Measurements from ENCODE around the gene TNRC18. TPM values are rescaled to one million over a fixed set of nuclear protein-coding genes. Genes with fewer than 3 reads are reported as not detected.

Gene TNRC18
- total and polyA plus RNA-seq, 2 of the 8 experiments (the other 6 are each of a cell fraction or from before 2014, with no cell fraction given) = 1.7 to 8.6 TPM

DNA sequence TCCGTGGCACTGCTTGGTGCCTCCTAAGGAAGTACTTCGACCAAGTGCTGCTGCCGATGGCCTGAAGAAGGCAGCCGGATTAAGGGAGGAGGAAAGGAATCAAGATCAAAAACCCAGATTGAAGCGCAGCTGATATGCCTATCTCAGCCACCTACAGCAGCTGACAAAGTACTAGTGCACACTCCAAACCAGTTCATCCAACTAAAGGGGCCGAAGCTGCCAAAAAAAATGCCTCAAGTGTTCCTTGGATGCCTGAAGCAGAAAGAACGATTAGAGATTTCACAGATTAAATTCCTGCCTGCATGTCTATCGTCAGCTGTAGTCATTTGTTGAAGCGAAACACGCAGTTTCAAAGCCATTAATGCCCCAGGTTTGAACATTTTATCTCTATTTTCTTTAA lies 65.7 kb downstream of the TNRC18 start:
- CTCF ChIA-PET (ENCODE audit: partially characterized antibody) = interaction anchor here (1.4 to 11.0 kb wide), 4 partner anchors 7 to 120 kb away, joined by 4 to 73 read pairs (median 8); no protein-coding TSS in a partner anchor
- POLR2A ChIA-PET (ENCODE audit: partially characterized antibody) = interaction anchor here (0.9 to 1.9 kb wide), 6 partner anchors 18 to 117 kb away, joined by 3 to 6 read pairs (median 3); no protein-coding TSS in a partner anchor
- H2AFZ ChIP-seq (ENCODE audit: low read length) = no peak overlapping the region
- no peak overlapping the region for H2BK15ac ChIP-seq (ENCODE audit: low read length)
- H3K79me2 ChIP-seq (ENCODE audit: control insufficient read depth in 1 of 2, insufficient read depth in 2 of 2, low read length in 2 of 2) = no peaks in the 10 kb centered on the region
- WGBS, 2 experiments (ENCODE audit: extremely low coverage in 1 of 2, insufficient coverage in 1 of 2, insufficient read length in 1 of 2, insufficient replicate concordance in 2 of 2, low coverage in 1 of 2, low lambda C conversion rate in 2 of 2, missing lambda C conversion rate in 1 of 2) = 83% methylated on average over 10 of the region's 10 CpGs; no CpG with 5 or more reads in 1 of the 2 experiments
- H3K4ac ChIP-seq (replicated peaks; ENCODE audit: insufficient read length, low read depth, low read length) = no peak overlapping the region
- peaks cover 0 to 5% (median 2%) of the 10 kb centered on the region in 4 experiments; a peak in 5 of 7 replicates for H3K27me3 ChIP-seq (replicated peaks in 1 of 4; ENCODE audit: control insufficient read depth in 3 of 4, extremely low read depth in 1 of 4, insufficient read depth in 3 of 4, low read length in 3 of 4)
- H2BK5ac ChIP-seq (ENCODE audit: low read depth, low read length) = no peak overlapping the region
- DNase-seq (ENCODE audit: low read depth in 1 of 2, low spot score in 2 of 2) = no peak
- no peak overlapping the region for H2BK12ac ChIP-seq (ENCODE audit: low read depth, low read length)
- H3K56ac ChIP-seq (replicated peaks; ENCODE audit: insufficient read length, low read depth, low read length) = no peak overlapping the region
- H4K20me1 ChIP-seq (replicated peaks in 1 of 2; ENCODE audit: control insufficient read depth in 1 of 2, insufficient read depth in 2 of 2, low read length in 2 of 2) = peaks cover 0 to 5% of the 10 kb centered on the region in 2 experiments
- no peak overlapping the region for H2AK5ac ChIP-seq (ENCODE audit: low read depth, low read length)
- H3K23me2 ChIP-seq (ENCODE audit: low read depth, low read length) = no peaks in the 10 kb centered on the region
- H3K27ac ChIP-seq (ENCODE audit: low read depth, low read length) = no peak overlapping the region
- no peak overlapping the region for H4K91ac ChIP-seq (replicated peaks; ENCODE audit: insufficient read length, low read length)
- no peak overlapping the region for H4K8ac ChIP-seq (ENCODE audit: extremely low read depth, insufficient read depth, low read length)
- no peak overlapping the region for H3K18ac ChIP-seq (ENCODE audit: extremely low read depth, low read length)
- no peak overlapping the region for H3K4me3 ChIP-seq (ENCODE audit: extremely low read depth in 1 of 4, insufficient read depth in 2 of 4, low read depth in 3 of 4, low read length in 4 of 4)
- H2BK20ac ChIP-seq (ENCODE audit: low read length) = no peak overlapping the region
- H3K9ac ChIP-seq (replicated peaks in 1 of 4; ENCODE audit: extremely low read depth in 1 of 4, low read depth in 3 of 4, low read length in 3 of 4) = no peak overlapping the region
- H3K4me2 ChIP-seq (ENCODE audit: insufficient read depth in 1 of 2, low read depth in 2 of 2, low read length in 2 of 2) = no peak overlapping the region
- H3K4me1 ChIP-seq (replicated peaks in 1 of 4; ENCODE audit: control insufficient read depth in 3 of 4, insufficient read depth in 4 of 4, low read length in 3 of 4) = peaks cover 0 to 6% (median under 1%) of the 10 kb centered on the region in 4 experiments; a peak in 5 of 7 replicates
- no peak overlapping the region for H4K5ac ChIP-seq (ENCODE audit: insufficient read length, low read depth, low read length)
- H2BK120ac ChIP-seq (replicated peaks; ENCODE audit: low read depth, low read length) = no peak overlapping the region
- no peaks in the 10 kb centered on the region; the same call in 1 of the 2 replicates for H3K79me1 ChIP-seq (ENCODE audit: low read depth, low read length)
- no peak for FAIRE-seq
- no peak overlapping the region for H3K23ac ChIP-seq (ENCODE audit: insufficient read length)
- H3K9me3 ChIP-seq (ENCODE audit: insufficient read depth in 2 of 2, low read depth in 1 of 2, low read length in 1 of 2) = peaks cover 0 to under 1% of the 10 kb centered on the region in 2 experiments; a peak in 1 of 4 replicates
- H3K14ac ChIP-seq (ENCODE audit: insufficient read length) = no peak overlapping the region
- no peaks in the 10 kb centered on the region for H3K36me3 ChIP-seq (ENCODE audit: control insufficient read depth in 2 of 4, insufficient read depth in 4 of 4, low read length in 3 of 4)
- TF ChIP-seq SUZ12 (IDR thresholded peaks at IDR 0.05; ENCODE audit: low read length) (no peak), MAFK (IDR thresholded peaks at IDR 0.05; ENCODE audit: low read depth, low read length) (no peak), PHF8 (conservative IDR thresholded peaks at IDR 0.05; ENCODE audit: low read depth, low read length) (no peak), HDAC6 (IDR thresholded peaks at IDR 0.05; ENCODE audit: low read depth, low read length) (no peak), RFX5 (IDR thresholded peaks at IDR 0.05; ENCODE audit: borderline replicate concordance, low read depth, low read length) (no peak), KDM1A (IDR thresholded peaks at IDR 0.05; ENCODE audit: borderline replicate concordance, low read length) (no peak), JUN (IDR thresholded peaks at IDR 0.05; ENCODE audit: low read depth, low read length) (no peak), SRF (IDR thresholded peaks at IDR 0.05; ENCODE audit: low read depth, low read length) (no peak), SIRT6 (IDR thresholded peaks at IDR 0.05; ENCODE audit: low read length) (no peak), TBP (IDR thresholded peaks at IDR 0.05; ENCODE audit: low read depth, low read length) (no peak), KDM5A (IDR thresholded peaks at IDR 0.05; ENCODE audit: low read length) (no peak)
- TF ChIP-seq, protein P1, sequence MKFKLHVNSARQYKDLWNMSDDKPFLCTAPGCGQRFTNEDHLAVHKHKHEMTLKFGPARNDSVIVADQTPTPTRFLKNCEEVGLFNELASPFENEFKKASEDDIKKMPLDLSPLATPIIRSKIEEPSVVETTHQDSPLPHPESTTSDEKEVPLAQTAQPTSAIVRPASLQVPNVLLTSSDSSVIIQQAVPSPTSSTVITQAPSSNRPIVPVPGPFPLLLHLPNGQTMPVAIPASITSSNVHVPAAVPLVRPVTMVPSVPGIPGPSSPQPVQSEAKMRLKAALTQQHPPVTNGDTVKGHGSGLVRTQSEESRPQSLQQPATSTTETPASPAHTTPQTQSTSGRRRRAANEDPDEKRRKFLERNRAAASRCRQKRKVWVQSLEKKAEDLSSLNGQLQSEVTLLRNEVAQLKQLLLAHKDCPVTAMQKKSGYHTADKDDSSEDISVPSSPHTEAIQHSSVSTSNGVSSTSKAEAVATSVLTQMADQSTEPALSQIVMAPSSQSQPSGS (IDR thresholded peaks at IDR 0.05; ENCODE audit: low read length) = no peak
